GM12878 (cell line): Measurements from ENCODE around the gene PRKCD. TPM values are rescaled to one million over a fixed set of nuclear protein-coding genes. Genes with fewer than 3 reads are reported as not detected.

Experiments used
- ATAC-seq: fragments of 200-7000 bp; cut with Tn5 transposase; 3 replicates; pipeline ENCODE4 v1.9.1; 2020; ENCODE audit warnings: mild to moderate bottlenecking, moderate library complexity
- BruUV-seq: library from RNA; stranded (reverse); fragments of 400-500 nt; replicated peaks from 2 replicates; lab custom pipeline; 2021; lab: Mats Ljungman, UMichigan
- CTCF ChIA-PET: fragments of 300-600 bp; sonication (Branson Sonifier 250); formaldehyde crosslinking; extraction: SDS; loops from one replicate; lab custom pipeline; 2021; ENCODE audit warnings: inconsistent platforms; lab: Yijun Ruan, JAX
- POLR2A ChIA-PET: fragments of 350-600 bp; formaldehyde crosslinking; extraction: SDS; loops from one replicate; lab custom pipeline; 2021; ENCODE audit warnings: inconsistent platforms; lab: Charles Lee
- RAD21 ChIA-PET: fragments of 300-600 bp; sonication (Branson Sonifier 250); formaldehyde crosslinking; loops from one replicate; lab custom pipeline; 2023; ENCODE audit warnings: antibody characterized with exemption; ENCODE audit not compliant: unreplicated experiment; lab: Charles Lee
- SMC1A ChIA-PET: fragments of 300-600 bp; sonication (Branson Sonifier 250); formaldehyde crosslinking; loops from one replicate; lab custom pipeline; 2023; ENCODE audit not compliant: unreplicated experiment, uncharacterized antibody; lab: Charles Lee
- DNase-seq: peaks from one replicate; pipeline ENCODE4 v3.0.0-alpha.2; 2011; ENCODE audit warnings: low read depth, low spot score
- FAIRE-seq: peaks from 3 replicates; lab custom pipeline; 2011; peaks lifted over from hg19 to GRCh38; lab: Jason Lieb, UNC
- H2AFZ ChIP-seq: 2 replicates; pipeline ENCODE4 v1.6.0; 2011; ENCODE audit warnings: low read depth, low read length, control low read depth; ENCODE audit not compliant: control insufficient read depth
- H3K27ac ChIP-seq: 2 replicates; pipeline ENCODE4 v1.5.1; 2011; ENCODE audit warnings: control low read depth; ENCODE audit not compliant: control insufficient read depth, insufficient read depth
- H3K27me3 ChIP-seq, 2 experiments: replicated peaks in 1 of 2; 2 replicates each; pipeline versions ENCODE4 v1.6.0 to v1.6.1; 2011; ENCODE audit warnings: low read length in 1 of 2; ENCODE audit not compliant: control insufficient read depth in 2 of 2, insufficient read depth in 2 of 2
- H3K36me3 ChIP-seq, 2 experiments: 2 replicates each; pipeline ENCODE4 v1.5.1; 2011; ENCODE audit warnings: low read length in 1 of 2; ENCODE audit not compliant: control insufficient read depth in 2 of 2, insufficient read depth in 2 of 2
- H3K4me1 ChIP-seq: 2 replicates; pipeline ENCODE4 v1.6.1; 2011; ENCODE audit warnings: mild to moderate bottlenecking, low read length, moderate library complexity, mixed read lengths; ENCODE audit not compliant: control insufficient read depth, insufficient read depth
- H3K4me2 ChIP-seq: 2 replicates; pipeline ENCODE4 v1.6.0; 2011; ENCODE audit warnings: control low read depth; ENCODE audit not compliant: control insufficient read depth, insufficient read depth
- H3K4me3 ChIP-seq: fragments of 200-600 bp; sonication (generic); 2 replicates; pipeline ENCODE4 v1.5.1; 2016
- H3K79me2 ChIP-seq: 2 replicates; pipeline ENCODE4 v1.6.0; 2011; ENCODE audit warnings: low read length; ENCODE audit not compliant: control insufficient read depth, insufficient read depth
- H3K9ac ChIP-seq: 2 replicates; pipeline ENCODE4 v1.8.0; 2011; ENCODE audit warnings: low read length, control low read depth, mixed read lengths; ENCODE audit not compliant: control insufficient read depth, insufficient read depth
- H3K9me3 ChIP-seq: replicated peaks from 3 replicates; pipeline ENCODE4 v1.5.1; 2011; ENCODE audit warnings: mild to moderate bottlenecking, low read length; ENCODE audit not compliant: control insufficient read depth, insufficient read depth
- H4K20me1 ChIP-seq: 2 replicates; pipeline ENCODE4 v1.6.0; 2011; ENCODE audit not compliant: control insufficient read depth, insufficient read depth
- RFX5 ChIP-seq: IDR thresholded peaks from 2 replicates; pipeline ENCODE4 v1.6.1; 2011; ENCODE audit warnings: low read depth, low read length, improper control_type of control experiment
- SPI1 ChIP-seq: IDR thresholded peaks from 2 replicates; pipeline ENCODE4 v1.6.1; 2011; ENCODE audit warnings: low read depth, mild to moderate bottlenecking, low read length, moderate library complexity, borderline replicate concordance; ENCODE audit not compliant: insufficient read depth
- WGBS: methylation state at CpG from one replicate; pipeline ENCODE4 v1.1.6; 2016; ENCODE audit warnings: low lambda C conversion rate; ENCODE audit not compliant: insufficient replicate concordance, insufficient coverage; ENCODE audit errors: missing lambda C conversion rate; 5-methylcytosine and 5-hydroxymethylcytosine counted together
- in situ Hi-C: fragments of 300-500 bp; cut with MboI; formaldehyde crosslinking; loops from 9 replicates; pipeline ENCODE4 v1.14.3; 2018; ENCODE audit warnings: mixed read lengths
- intact Hi-C: fragments of 100-400 bp; cut with micrococcal nuclease; formaldehyde crosslinking; loops from one replicate; pipeline ENCODE4 v1.14.2; 2022; ENCODE audit not compliant: unreplicated experiment
- polyA plus RNA-seq, 11 experiments: library from polyadenylated mRNA; depleted of rRNA in 4 of 11; unstranded in 6 of 11; stranded (reverse) in 5 of 11; fragments of >200 nt; fragmentation: Nextera tagmentation in 4 of 11; fragmentation: Illumina TruSeq in 1 of 11; extraction: Ambion mirVana in 4 of 11; extraction: Trizol in 1 of 11; gene quantifications; 1 replicate in 1 of 11; 2 replicates in 10 of 11; pipeline versions ENCODE4 v1.2.1 to v1.2.3, GENCODE V29; 2011 to 2016; ENCODE audit warnings: inconsistent platforms in 2 of 11, missing spikeins in 2 of 11, low read depth in 1 of 11
- total RNA-seq, 4 experiments: library from RNA; depleted of rRNA in 3 of 4; stranded (reverse); fragments of >200 nt in 3 of 4; fragmentation: Illumina TruSeq in 1 of 4; extraction: Trizol in 1 of 4; gene quantifications; 2 replicates each; pipeline versions ENCODE4 v1.2.1 to v1.2.3, GENCODE V29; 2013 to 2021

PRKCD gene
- total and polyA plus RNA-seq, 10 of the 15 experiments (the other 5 are each of a cell fraction or from before 2014, with no cell fraction given): 10.0 to 114 (median 42.4) TPM

GRCh38 chr3:53137835-53138446 is 23.1 kb upstream of the PRKCD start:
- no peaks in the 10 kb centered on the region for H3K36me3 ChIP-seq
- TF ChIP-seq RFX5 (no peak), SPI1 (peak; percentile 62)
- intact Hi-C loops (no loop called here), in situ Hi-C loops (no loop called here)
- ChIA-PET CTCF (interaction anchor here (0.8 to 14.2 kb wide), 9 partner anchors 10 to 62 kb away, joined by 3 to 476 read pairs (median 7); no protein-coding TSS in a partner anchor), SMC1A (interaction anchor here (0.7 to 11.8 kb wide), 5 partner anchors 6 to 60 kb away, joined by 3 to 227 read pairs (median 7); no protein-coding TSS in a partner anchor), POLR2A (interaction anchor here (1.0 to 1.9 kb wide), 4 partner anchors 8 to 58 kb away, joined by 3 to 9 read pairs (median 4); no protein-coding TSS in a partner anchor), RAD21 (interaction anchor here (1.0 to 7.9 kb wide), 4 partner anchors 23 to 59 kb away, joined by 3 to 151 read pairs (median 6); partner anchors contain the start of gene PRKCD)
- no peak overlapping the region for H2AFZ ChIP-seq
- no peaks in the 10 kb centered on the region for H3K27me3 ChIP-seq
- no peak overlapping the region for H3K4me2 ChIP-seq
- no peak overlapping the region for H3K9ac ChIP-seq
- no peak overlapping the region for H3K27ac ChIP-seq
- ATAC-seq (peak; percentile 12; the same call in 2 of the 3 replicates), FAIRE-seq (no peak), DNase-seq (no peak)
- H3K4me3 ChIP-seq: no peak overlapping the region
- no peaks in the 10 kb centered on the region for H3K9me3 ChIP-seq
- no peaks in the 10 kb centered on the region for H4K20me1 ChIP-seq
- 85% methylated on average over 4 of the region's 4 CpGs for WGBS
- H3K4me1 ChIP-seq: peaks cover 5% of the 10 kb centered on the region
- BruUV-seq: no TSS peak
- H3K79me2 ChIP-seq: no peaks in the 10 kb centered on the region
